ENCODE measurements around the gene VCY.
"Not testable (repeated sequence)": the region's sequence is repeated elsewhere in the genome, so short reads cannot be mapped to it uniquely, and the experiment has no call there.

Gene VCY

DNA sequence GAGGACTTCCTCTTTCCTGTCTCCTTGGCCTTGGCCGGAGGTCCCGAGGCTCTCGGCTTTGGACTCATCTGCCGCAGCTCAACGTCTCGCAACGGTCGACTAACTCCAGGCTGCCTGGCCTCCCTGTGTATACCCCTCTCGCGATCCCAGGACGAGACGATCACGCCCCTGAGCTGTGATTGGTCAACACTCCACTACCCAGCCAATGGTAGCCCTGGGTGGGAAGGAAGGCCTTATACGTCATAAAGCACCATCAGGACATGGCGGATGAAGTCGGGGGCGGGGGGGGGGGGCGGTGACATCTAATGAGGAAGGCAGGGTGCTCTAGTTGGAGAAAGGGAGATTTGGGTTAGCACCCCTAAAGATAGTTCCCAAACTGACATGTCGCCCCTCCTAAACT is at the start of gene VCY:
VCY (minus strand) TSS at position 101 of the 400 bp plus-strand sequence; CDS start at position 68, 33 bp downstream.
- FAIRE-seq = not testable (repeated sequence)

DNA sequence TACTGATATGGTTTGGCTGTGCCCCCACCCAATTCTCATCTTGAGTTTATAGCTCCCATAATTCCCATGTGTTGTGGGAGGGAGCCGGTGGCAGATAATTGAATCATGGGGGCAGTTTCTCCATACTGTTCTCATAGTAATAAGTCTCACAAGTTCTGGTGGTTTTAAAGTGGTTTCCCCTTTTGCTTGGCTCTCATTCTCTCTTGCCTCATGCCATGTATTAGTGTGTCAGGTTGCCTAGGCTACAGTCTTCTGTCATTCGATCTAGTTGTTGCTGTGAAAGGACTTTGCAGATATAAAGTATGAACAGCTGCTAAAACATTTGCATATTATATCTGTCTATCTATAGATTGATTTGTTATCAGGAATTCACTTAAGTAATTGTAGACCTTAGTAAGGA is 44.1 kb upstream of the VCY start:
- FAIRE-seq = not testable (repeated sequence)

DNA sequence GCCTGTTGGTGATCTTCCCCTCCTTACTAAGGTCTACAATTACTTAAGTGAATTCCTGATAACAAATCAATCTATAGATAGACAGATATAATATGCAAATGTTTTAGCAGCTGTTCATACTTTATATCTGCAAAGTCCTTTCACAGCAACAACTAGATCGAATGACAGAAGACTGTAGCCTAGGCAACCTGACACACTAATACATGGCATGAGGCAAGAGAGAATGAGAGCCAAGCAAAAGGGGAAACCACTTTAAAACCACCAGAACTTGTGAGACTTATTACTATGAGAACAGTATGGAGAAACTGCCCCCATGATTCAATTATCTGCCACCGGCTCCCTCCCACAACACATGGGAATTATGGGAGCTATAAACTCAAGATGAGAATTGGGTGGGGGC is 25.6 kb upstream of the VCY start:
- FAIRE-seq = not testable (repeated sequence)

DNA sequence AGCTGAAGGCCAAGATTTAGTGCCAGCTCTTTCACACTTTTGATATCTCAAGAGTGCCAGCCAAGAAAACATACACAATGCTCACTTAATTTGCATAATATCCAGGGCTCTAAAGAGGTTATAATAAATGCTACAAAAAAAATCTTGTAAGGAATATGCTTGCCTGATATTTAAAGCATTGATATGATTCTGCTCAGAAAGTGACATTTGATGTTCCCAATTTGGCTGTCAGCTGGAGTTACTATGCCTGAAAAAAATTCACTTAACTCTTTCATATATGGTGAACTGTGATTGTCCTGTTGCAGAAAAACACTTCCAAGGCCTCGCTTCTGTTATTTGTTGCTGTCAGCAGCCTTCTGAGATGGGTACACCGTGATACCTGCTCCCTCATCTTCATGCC is 43.9 kb downstream of the VCY start:
- FAIRE-seq = not testable (repeated sequence)

All from colon (tissue), 2 donors.